Hematopoietic multipotent progenitor cell treated with erythropoietin and hydrocortisone succinate and interleukin-3 and kit ligand, for 6 days (in vitro differentiated cells): ENCODE data around the gene RANBP1.

Source experiments
- DNase-seq: peaks from one replicate; pipeline ENCODE4 v3.0.0-alpha.2; 2015

Gene RANBP1

DNA sequence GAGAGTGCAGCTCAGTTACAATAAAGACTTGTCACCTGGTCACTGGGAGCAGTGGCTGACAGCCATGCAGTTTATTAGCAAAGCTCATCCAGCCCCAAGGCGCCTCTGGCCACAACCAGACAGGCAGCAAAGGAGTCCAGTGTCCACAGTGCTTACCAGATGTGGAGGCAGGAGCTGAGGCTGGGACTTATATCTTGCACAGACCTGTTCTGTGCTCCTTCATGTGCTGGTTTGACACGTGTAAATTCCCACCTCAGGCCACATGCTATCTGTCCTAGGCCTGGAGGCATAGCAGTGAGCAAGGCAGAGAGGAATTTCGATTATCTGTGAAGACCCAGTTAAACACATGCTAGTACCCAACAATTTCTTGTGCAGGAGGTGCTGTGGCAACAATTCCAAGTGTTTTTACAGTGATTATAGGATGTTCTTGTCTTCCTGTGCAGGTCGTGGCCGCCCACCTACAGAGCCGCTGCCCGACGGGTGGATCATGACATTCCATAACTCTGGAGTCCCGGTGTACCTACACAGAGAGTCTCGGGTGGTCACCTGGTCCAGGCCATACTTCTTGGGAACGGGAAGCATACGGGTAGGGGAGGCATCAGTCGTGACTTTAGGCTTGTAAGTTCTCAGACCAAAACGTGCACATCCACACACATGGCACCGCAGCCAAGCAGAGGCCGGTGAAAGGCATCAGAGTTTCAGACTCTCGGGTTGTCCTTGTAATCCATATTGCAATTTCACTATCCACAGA lies 26.5 kb upstream of the RANBP1 start:
- no peak for DNase-seq

- no peak for DNase-seq
These were observed 25.8 kb upstream of the RANBP1 start for GRCh38 chr22:20089977-20090729.

DNA sequence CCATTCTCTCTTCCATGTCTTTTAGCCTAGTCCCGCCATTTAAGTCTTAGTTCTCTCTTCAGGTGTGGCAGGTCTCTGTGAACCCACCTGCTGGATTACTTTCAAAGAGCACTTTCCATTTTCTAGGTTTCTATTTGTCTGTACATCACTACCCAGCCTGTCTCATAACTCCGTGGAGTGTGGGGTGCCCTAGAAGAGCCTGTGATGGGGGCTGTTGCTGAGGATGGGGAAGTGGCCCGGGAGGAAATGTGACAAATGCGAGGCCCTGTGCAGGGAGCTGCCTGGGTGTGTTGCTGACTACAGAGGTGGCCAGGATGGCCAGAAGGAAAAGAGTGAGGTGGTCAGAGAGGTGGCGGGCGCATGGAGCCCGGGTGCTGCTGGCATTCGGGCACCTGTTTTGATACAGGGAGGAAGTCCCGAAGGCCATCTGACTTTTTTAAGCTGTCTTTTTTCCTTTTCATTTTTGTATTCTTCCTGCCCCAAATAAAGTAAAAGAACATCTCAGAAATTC lies 25.1 kb upstream of the RANBP1 start:
- DNase-seq = no peak

- DNase-seq = no peak
These were observed 24.0 kb upstream of the RANBP1 start for GRCh38 chr22:20091690-20092476.

GRCh38 chr22:20092477-20092854 lies 23.4 kb upstream of the RANBP1 start:
- no peak for DNase-seq

DNA sequence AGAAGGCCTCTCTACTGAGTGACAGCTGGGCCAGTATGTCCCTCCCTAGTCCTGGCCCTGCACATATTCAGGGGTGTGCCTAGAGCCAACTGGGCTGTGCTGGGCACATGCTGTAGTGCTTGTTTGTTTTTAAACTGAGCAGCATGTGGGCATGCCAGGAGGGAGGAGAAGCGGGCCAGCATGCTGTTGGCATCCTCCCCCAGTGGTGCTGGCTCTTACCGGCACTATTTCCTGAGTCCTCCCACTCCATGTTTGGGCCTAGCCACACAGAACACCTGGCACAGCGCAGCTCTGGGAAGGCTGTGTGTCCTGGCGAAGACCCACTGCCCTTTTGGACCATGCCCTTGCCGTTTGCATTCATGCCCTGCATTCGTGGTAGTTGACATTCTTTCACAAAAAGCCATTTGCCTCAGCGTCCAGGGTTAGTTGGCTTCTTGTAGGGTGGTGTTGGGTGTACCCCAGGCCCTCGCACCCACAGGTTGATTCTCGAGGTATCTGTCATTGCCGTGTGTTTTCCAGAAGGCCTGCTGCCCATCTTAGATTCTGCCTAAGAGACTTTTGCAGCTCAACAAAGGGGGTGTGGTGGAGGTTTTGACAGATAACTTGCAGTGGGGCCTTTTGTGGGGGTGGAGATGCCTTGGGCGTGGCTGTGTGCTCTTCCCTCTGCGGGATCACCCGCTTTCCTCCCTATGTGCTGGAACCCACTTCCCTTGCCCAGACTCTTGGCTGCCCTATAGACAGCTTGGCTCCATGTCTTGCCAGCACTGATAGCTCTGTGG lies 22.3 kb upstream of the RANBP1 start:
- DNase-seq = peak; percentile 56

- no peak for DNase-seq
These were observed 21.6 kb upstream of the RANBP1 start for GRCh38 chr22:20094197-20094807.

- no peak for DNase-seq
These were observed 20.4 kb upstream of the RANBP1 start for GRCh38 chr22:20095521-20095920.

DNA sequence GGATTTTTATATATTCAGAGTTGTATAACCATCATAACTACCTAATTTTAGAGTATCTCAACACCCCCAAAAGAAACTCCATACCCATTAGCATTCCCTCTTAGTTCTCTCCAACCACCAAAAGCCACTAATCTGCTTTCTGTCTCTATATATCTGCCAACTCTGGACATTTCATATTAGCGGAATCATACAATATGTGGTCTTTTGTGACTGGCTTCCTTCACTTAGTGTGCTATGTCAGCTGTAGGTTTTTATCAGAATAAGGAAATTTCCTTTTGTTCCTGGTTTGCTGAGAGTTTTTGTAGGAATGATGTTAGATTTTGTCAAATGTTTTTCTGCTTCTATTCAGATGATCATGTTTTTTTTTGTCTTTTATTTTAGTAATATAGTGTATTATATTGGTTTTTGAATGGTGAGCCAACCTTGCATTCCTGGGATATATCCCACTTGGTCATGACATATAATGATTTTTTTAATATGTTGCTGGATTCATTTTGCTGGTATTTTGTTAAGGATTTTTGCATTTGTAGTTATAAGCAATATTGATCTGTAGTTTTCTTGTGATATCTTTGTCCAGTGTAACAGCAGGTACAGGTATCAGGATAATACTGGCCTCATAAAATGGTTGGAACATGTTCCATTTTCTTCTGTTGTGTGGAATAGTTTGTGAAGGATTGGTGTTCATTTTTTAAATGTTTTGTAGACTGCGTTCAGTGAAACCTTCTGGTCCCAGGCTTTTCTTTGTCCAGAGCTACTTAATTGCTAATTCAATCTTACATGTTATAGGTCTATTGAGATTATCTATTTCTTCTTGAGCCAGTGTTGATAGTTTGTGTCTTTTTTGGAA lies 19.1 kb upstream of the RANBP1 start:
- DNase-seq = no peak

DNA sequence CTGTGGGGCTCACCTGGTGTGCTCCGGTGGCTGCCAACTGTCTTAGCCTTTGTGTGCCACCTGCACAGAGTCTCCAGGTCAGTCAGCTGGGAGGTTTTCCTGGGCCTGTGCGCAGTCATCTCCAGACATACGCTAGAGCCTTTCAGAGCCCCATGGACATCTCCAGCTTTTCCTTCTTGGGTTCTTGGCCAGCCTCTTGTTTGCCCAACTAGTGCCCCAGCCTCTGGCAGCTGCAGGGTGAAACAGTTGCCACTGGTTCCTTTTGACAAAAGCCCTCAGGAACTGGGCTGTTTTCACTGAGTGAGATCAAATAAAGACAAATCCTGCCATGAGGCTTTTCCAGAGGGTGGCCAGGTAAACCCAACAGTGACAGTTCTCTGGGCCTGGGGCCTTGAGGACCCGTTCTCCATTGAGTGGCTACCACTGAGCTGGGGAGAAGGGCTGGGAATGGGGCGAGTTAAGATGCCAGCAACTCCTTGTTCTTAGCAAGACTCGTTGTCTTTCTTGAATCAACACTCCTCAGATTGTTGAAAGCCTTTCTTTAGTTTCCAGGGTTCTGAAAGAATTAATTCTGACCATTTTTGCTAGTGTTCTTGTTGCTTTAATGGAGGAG lies 16.7 kb upstream of the RANBP1 start:
- DNase-seq = no peak

DNA sequence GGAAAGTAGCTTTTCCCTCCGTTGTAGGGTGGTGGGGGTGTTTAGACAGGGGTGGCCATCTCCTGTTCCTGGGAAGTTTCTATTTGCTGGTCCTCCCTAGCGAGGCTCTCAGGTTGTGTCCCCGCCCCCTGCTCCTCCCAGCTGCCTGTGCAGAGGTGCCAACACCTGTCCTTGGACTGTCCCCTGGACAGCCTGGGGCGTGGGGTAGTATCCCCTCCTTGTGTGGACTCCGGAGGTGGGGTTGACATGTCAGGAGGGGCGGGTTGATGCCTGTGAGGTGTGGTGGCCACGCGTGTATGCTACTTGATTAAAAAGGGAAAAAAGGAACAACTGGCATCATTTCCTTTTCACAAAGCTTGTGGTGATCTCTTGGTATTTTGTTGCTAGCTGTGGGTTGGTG lies 14.3 kb upstream of the RANBP1 start:
- no peak for DNase-seq

- no peak for DNase-seq
These were observed 13.6 kb upstream of the RANBP1 start for GRCh38 chr22:20102203-20102780.

DNA sequence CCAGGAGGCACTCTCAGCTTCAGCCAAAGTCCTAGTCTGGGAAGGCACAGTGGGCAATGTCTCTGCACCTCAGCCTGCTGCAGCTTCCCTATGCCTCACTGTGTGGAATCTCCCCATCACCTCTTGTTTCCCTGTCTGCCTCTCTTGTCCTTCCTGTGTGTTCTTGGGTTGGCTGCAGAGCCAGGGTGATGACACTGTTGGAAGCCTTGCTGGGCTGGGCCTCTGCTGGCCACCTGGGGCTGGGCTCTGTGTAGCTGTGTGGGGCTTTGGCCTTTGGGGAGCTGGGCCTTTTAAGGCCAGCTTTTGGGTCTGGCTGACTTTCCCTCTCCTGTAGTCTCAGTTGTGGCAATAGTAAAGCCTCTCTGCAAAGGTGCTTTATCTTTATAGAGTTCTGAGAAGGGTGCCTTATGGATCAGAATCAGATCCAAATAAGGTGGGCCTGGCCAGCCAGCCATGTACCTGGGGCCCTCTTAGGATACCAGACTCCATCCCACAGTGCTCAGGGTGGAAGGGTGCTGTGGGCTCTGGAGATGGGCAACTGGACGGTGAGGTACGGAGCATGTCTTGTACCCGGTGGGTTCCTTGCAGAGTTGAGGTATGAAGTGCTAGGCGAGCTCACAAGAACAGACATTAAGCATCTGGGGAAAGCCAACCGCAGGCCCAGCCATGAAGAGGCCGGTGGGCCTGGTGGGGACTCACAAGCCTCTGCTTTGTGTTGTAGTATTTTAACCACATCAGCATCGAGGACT lies 10.3 kb upstream of the RANBP1 start:
- DNase-seq = no peak

- DNase-seq = no peak
These were observed 9.6 kb upstream of the RANBP1 start for GRCh38 chr22:20106205-20106848.

DNA sequence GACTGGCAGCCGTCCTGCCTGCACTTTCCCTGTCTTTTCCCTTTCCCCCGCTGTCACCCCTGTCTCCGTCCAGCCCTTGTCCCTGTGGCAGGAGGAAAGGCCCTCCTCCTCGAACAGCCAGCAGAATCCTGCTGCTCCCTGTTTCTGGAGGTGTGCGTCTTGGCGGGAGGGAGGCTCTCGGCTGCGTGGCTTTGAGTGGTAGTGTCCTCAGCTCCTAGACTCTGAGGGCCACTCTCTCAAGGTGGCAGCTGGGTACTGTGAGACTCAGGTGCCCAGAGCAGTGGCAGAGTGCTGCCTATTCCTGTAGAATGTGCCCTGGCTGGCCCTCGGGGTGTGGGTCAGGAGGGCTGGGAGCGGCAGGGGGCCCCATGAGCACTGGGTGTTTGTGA lies 9.1 kb upstream of the RANBP1 start:
- DNase-seq = no peak

DNA sequence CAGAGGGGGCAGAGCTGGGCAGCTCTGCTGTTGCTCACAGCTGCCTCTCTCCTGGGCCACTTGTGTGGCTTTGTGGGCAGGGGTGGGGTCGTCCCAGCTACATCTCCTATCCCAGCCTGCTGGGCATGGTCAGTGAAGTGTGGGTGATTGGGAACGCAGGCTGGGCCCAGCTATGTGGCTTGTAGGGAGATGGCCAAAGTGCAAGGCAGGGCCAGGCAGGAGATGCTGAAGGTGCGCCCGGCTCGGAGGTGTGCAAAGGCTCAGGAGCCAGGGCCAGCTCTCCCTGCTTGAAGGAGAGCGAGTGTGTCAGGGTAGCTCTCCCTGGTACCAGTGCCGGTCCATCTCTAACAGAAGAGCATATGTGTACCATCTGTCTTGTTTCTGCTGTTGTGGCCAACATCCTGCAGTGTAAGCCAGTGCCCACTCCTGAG lies 8.4 kb upstream of the RANBP1 start:
- DNase-seq = no peak

GRCh38 chr22:20107951-20108756 lies 7.8 kb upstream of the RANBP1 start:
- no peak for DNase-seq

DNA sequence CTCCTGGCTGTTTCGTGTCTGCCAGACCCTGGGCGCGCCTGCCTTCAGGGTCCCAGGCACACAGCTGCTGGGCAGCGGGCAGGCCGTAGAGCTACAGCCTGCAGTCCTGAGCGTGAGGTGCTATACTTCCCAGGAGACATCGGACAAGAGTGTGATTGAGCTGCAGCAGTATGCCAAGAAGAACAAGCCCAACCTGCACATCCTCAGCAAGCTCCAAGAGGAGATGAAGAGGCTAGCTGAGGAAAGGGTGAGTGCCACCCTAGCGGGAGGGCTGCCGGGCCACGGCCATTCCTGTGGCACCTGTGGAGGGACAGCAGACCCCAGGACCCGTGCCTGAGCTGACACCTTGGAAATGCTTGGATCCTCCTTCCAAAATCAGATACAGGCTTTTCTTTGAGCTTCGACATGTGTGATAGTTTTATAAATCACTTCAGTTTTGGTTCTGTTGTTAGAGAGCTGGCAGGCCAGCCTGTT lies 7.1 kb upstream of the RANBP1 start:
- no peak for DNase-seq
